ENCODE measurements around the gene PAIP2B. TPM values are rescaled to one million over a fixed set of nuclear protein-coding genes. Genes with fewer than 3 reads are reported as not detected.

PAIP2B gene
- total and polyA plus RNA-seq, 9 of the 15 experiments (the other 6 are each of a cell fraction or from before 2014, with no cell fraction given), result 0.18 to 0.38 (median 0.25) TPM

- TF ChIP-seq, protein P1, sequence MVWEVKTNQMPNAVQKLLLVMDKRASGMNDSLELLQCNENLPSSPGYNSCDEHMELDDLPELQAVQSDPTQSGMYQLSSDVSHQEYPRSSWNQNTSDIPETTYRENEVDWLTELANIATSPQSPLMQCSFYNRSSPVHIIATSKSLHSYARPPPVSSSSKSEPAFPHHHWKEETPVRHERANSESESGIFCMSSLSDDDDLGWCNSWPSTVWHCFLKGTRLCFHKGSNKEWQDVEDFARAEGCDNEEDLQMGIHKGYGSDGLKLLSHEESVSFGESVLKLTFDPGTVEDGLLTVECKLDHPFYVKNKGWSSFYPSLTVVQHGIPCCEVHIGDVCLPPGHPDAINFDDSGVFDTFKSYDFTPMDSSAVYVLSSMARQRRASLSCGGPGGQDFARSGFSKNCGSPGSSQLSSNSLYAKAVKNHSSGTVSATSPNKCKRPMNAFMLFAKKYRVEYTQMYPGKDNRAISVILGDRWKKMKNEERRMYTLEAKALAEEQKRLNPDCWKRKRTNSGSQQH (CRISPR knock-in tag; IDR thresholded peaks at IDR 0.05), result no peak
- no peak for TF ChIP-seq HOXB6 (CRISPR knock-in tag; IDR thresholded peaks at IDR 0.05; ENCODE audit: borderline replicate concordance)
Observed at GRCh38 chr2:71154279-71154678, 72.6 kb downstream of the PAIP2B start (continued).

DNA sequence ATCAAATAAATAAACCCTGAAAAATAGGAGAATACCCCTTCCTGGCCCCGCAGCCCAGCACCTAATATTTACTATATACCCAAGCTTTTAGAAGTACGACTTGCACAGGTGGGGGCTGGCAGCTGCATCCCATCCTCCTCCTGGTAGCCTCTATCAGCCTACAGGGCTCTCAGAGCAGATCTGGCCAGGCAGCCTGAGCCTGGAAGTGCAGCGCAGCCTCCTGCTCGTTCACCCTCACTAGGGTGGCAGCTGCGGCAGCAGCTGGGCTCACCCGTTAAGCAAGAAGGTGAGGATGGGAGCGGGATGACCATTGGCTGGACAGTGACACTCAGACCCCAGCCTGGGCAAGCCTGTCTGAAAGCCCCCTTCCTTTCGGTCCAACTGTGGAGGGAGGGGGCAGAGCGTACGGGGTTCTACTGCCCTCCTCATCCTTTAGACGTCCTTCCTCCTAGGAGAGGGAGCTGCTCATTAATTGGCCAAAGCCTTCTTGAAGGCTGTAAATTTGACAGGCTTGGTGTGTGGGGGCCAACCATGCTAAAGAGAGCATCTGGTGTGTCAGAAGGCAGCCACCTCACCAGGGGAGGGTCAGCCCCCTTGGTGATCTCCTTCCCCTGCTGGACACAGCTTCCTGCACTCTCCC is 73.2 kb downstream of the PAIP2B start:
- Histone ChIP-seq H2AFZ (ENCODE audit: low read depth, low read length) (no peak overlapping the region), H3K9me3 (replicated peaks; ENCODE audit: control insufficient read depth, insufficient read depth, low read depth, low read length) (no peaks in the 10 kb centered on the region), H3K4me3 (no peak overlapping the region), H3K9me1 (ENCODE audit: control insufficient read depth, insufficient read depth, low read length) (no peaks in the 10 kb centered on the region), H3K27ac (ENCODE audit: extremely low read depth, low read depth, low read length) (no peak overlapping the region), H3K9ac (ENCODE audit: insufficient read depth in 1 of 2, low read depth in 2 of 2, low read length in 2 of 2) (no peak overlapping the region), H3K4me1 (replicated peaks in 1 of 2; ENCODE audit: control insufficient read depth in 2 of 2, insufficient read depth in 2 of 2, low read length in 2 of 2) (no peaks in the 10 kb centered on the region; a peak in 1 of 5 replicates), H3K27me3 (ENCODE audit: control insufficient read depth in 2 of 2, insufficient read depth in 2 of 2, low read length in 2 of 2) (peaks cover 9 to 39% of the 10 kb centered on the region in 2 experiments; a peak in 4 of 5 replicates), H4K20me1 (replicated peaks; ENCODE audit: control insufficient read depth, insufficient read depth, low read length) (peaks cover 12% of the 10 kb centered on the region; the same call in 1 of the 2 replicates), H3K36me3 (ENCODE audit: control insufficient read depth, insufficient read depth, low read length) (peaks cover 20% of the 10 kb centered on the region; the same call in 2 of the 3 replicates), H3K4me2 (ENCODE audit: insufficient read depth, low read length) (no peak overlapping the region), H3K79me2 (ENCODE audit: control insufficient read depth, insufficient read depth, low read length) (no peaks in the 10 kb centered on the region)
- POLR2A ChIA-PET, result interaction anchor here (0.9 kb wide), 1 partner anchor 22 kb away, joined by 3 read pairs; no protein-coding TSS in a partner anchor
- TF ChIP-seq, protein P2, sequence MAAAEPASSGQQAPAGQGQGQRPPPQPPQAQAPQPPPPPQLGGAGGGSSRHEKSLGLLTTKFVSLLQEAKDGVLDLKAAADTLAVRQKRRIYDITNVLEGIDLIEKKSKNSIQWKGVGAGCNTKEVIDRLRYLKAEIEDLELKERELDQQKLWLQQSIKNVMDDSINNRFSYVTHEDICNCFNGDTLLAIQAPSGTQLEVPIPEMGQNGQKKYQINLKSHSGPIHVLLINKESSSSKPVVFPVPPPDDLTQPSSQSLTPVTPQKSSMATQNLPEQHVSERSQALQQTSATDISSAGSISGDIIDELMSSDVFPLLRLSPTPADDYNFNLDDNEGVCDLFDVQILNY (CRISPR knock-in tag; IDR thresholded peaks at IDR 0.05), result no peak
- TF ChIP-seq TAF1 (IDR thresholded peaks at IDR 0.05; ENCODE audit: control insufficient read depth, extremely low read depth, insufficient read depth, low read length, severe bottlenecking) (no peak), SRSF1 (IDR thresholded peaks at IDR 0.05; ENCODE audit: low read depth, low read length) (no peak), KAT7 (CRISPR knock-in tag; IDR thresholded peaks at IDR 0.05; ENCODE audit: borderline replicate concordance) (no peak), KDM4B (IDR thresholded peaks at IDR 0.05; ENCODE audit: borderline replicate concordance in 2 of 2, low read depth in 1 of 2) (no peak), ZNF212 (CRISPR knock-in tag; IDR thresholded peaks at IDR 0.05) (no peak), CCNT2 (IDR thresholded peaks at IDR 0.05; ENCODE audit: borderline replicate concordance, extremely low read depth, insufficient read length, low read depth, low read length) (no peak)
- TF ChIP-seq, protein P3, sequence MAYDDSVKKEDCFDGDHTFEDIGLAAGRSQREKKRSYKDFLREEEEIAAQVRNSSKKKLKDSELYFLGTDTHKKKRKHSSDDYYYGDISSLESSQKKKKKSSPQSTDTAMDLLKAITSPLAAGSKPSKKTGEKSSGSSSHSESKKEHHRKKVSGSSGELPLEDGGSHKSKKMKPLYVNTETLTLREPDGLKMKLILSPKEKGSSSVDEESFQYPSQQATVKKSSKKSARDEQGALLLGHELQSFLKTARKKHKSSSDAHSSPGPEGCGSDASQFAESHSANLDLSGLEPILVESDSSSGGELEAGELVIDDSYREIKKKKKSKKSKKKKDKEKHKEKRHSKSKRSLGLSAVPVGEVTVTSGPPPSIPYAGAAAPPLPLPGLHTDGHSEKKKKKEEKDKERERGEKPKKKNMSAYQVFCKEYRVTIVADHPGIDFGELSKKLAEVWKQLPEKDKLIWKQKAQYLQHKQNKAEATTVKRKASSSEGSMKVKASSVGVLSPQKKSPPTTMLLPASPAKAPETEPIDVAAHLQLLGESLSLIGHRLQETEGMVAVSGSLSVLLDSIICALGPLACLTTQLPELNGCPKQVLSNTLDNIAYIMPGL (CRISPR knock-in tag; IDR thresholded peaks at IDR 0.05), result no peak
- DNase-seq (ENCODE audit: extremely low read depth in 1 of 4, low spot score in 3 of 4) (no peak), ATAC-seq (no peak), FAIRE-seq (no peak)
- CTCF ChIA-PET (ENCODE audit: low intra/inter-chr PET ratio), result no interaction called here
- in situ Hi-C loops (cut with MboI) (no loop called here), intact Hi-C loops (cut with micrococcal nuclease) (loop anchor here (10.0 kb wide), 1 partner anchor 149 kb away; no protein-coding TSS in a partner anchor)
- no TSS peak for BruUV-seq (replicated peaks)
- WGBS (ENCODE audit: insufficient coverage, low coverage, missing lambda C conversion rate), result 8% methylated on average over 11 of the region's 11 CpGs

Data from K562 (cell line).